ENCODE data around the gene GRM7.
"Not testable (repeated sequence)": the region's sequence is repeated elsewhere in the genome, so short reads cannot be mapped to it uniquely, and the experiment has no call there.

GRM7 gene
- total RNA-seq, result 0 to 0.26 (median 0) reads per million in 18 experiments

- DNase-seq, result no peak
Measured at GRCh38 chr3:6860954-6861624, at the start of gene GRM7. TSS of gene GRM7 (plus strand) at chr3:6861115.

DNA sequence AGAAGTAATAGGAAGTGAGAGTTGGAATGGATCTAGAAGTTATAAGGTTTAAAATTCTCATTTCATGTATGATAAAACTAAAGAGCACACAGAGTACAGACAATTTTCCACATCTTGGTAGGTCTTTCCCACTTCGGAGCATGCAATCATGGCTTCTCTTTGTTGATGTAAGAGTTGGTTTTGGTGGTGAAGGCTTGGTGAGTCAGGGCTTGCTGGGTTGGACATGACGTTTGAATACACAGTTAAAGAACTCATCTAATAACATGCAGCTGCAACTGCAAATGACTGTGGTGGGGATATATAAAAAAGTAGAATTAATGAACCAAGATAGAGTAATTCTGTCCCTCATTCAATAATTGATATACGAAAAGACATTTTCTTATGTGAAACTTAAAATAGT lies 39.5 kb upstream of the GRM7 start:
- no peak for DNase-seq

DNA sequence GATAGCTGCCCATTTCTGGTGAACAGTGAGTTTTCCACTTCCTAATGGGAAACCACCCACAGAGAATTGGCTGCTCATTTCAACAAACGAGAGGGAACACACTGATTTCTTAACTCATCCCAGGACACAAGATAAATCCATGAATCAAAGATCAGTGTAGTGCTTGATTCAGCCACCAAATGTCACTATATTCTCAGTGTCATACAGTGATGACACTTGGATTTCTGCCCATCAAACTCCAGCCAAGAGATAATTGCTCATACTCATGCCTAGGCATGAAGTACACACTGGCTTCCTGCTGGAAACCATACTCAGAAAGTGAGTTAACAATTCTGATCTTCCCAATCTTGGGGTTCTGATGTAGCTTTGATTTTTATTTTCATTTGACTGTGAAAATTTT lies 35.4 kb upstream of the GRM7 start:
- no peak for DNase-seq

DNA sequence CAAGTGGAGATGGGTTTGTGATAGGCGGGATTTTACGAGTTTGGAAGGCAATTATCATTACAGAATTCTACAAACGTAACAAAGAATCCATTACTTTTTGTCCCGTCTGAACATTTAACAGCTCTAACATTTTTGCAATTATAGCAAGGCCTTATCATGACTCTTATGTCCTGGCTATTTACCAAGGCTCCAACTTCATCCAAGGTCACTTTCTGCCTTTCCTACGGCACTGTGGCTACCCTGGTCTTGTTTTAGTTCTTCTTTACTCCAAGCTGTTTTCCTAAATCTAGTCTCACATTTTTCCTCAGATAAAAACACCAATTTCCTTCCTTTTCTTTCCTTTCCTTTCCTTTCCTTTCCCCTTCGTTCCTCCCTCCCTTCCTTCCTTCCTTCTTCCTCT lies 33.5 kb upstream of the GRM7 start:
- DNase-seq, result no peak

DNA sequence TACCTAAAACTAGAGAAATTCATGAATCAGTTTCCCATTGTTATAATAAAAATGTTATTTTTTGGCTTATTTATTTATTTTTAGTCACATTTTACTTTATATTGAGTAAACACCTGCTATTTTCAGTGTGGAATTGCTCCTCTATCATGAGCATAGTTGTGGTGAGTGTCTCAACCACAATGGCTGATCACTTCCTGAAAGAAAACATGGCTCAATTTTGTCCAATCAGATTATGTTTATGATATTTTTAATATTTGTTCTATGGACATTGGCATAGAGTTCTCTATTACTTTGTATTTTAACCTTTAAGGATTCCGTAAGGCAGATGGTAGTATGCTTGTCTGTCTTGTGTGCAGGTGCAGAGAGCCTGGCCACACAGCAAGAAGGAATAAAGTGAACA lies 16.2 kb upstream of the GRM7 start:
- DNase-seq, result no peak

DNA sequence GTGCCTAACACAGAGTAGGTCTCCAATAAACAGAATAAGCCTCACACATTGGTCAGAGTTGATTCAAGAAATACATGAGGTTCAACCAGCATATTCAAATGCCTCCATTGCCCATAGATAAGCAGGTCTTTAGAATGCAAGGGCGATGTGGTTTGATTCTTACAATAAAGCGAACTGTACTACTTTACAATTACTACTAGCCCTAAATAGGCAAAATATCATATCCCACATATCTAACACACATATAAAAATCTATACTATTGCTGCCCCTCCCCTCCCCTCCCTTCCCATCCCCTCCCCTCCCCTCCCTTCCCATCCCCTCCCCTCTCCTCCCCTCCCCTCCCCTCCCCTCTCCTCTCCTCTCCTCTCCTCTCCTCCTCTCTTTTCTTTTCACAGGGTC lies 6.7 kb upstream of the GRM7 start:
- no peak for DNase-seq

DNA sequence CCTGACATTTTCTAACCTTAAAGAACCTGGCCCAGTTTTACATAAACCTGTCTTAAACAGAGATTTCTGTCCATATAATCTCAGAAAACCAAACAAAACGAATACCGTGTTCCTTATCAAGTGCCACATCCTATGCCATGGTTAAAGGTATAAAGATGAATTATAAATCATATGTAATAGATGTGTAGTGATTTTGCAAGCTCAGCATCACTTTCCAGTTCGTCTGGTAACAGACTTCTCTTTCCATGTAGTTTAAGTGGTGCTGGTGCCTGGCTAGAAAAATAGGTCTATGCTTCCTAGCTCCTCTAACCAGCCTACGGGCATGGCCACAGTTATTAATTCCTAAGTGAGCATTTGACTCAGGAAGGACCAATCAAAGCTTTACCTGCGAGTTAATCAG lies 3.4 kb upstream of the GRM7 start:
- DNase-seq, result no peak

DNA sequence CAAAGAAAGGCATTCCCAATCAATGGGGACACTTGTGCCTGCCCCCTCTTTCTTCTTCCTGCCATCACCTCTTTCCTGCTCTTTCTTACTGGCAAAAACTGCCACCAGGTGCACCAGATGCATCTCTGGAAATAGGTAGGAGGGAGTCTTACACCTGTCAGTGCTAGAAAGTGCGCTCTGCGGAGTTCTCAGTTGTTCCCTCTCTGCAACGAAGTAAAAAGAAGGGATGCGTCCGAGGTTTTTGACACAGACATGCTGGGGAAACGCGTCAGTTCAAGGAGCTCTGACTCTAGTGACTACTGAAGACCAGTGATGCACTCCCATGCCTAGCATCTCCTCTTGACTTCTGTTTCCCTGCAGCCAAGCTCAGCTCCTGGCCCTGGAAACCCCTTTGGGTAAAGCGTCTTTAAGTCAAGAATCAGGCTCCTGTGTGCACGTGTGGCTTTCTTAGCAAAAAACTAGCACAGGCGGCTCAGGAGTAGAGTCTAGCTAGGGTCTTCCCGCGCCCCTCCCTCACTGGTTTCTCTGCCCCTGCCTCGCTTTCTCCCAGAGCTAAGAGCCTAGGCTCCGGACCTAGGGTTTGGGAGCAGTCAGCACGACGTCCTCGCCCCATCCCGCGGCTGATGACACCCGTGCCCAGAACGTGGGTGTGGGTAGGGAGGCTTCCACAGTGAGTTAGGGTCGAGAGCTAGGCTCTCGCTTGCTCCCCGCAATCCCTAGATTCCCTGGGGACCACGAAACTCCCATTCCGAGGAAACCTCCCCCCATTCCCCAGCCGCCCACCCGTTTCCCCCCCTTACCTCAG lies 564 bp upstream of the GRM7 start:
- DNase-seq, result no peak

DNA sequence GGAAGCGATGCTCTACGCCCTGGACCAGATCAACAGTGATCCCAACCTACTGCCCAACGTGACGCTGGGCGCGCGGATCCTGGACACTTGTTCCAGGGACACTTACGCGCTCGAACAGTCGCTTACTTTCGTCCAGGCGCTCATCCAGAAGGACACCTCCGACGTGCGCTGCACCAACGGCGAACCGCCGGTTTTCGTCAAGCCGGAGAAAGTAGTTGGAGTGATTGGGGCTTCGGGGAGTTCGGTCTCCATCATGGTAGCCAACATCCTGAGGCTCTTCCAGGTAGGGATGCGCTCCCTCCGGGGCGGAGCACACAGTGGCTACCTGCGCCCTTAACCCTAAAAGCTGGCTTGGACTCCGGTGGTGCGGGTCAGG lies 698 bp downstream of the GRM7 start:
- no peak for DNase-seq

GRCh38 chr3:6862041-6862879 lies 1.3 kb downstream of the GRM7 start:
- no peak for DNase-seq

DNA sequence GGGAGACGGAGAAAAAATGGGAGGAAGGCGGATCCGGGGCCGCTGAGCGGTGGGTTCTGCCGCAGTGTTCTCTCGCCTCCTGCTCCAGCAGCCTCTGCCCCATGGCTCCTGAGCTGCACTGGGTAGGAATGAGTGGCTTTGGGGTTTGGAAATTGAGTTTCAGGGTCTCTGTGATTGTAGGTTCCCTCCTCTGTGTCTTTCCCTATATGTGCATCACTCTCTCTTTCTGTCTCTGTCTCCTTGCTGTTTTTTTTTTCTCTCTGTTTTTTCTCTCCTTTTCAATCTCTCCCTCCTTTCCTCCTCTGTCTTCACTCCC lies 1.9 kb downstream of the GRM7 start:
- DNase-seq, result no peak

DNA sequence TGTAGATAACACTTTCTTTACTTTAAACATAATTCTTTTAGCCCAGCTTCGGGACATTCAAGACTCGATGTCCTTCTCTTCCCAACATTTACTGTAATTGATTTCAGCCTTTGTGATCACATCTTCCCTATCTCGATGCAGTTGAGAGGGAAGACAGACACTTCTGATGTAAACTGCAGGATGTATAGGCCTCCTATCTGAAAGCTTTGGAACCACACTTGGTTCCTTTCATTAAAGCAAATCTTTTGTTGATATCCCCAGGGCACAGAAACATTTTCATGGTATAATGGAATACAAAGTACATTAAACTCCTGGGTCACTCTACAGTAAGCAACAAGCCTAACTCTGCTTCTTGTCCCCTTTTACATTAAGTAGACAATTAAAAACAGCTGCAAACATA lies 6.4 kb downstream of the GRM7 start:
- DNase-seq, result no peak

DNA sequence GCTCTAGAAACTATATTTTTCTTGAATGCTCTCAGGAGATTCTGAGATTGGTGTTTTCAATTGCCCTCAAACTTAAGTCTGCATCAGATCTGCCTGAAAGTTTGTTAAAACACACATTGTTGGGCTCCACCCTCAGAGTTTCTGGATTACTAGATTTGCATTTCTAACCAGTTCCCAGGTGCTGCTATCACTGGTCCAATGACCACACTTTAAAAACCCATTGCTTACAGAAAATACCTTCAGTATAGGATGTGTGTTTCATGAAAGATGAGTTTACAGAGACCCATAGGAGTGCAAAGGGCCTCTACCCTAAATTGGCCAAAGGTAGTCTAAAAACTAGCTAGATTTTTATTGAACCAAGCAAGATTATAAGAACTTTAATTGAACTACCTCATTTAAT lies 17.8 kb downstream of the GRM7 start:
- DNase-seq, result no peak

DNA sequence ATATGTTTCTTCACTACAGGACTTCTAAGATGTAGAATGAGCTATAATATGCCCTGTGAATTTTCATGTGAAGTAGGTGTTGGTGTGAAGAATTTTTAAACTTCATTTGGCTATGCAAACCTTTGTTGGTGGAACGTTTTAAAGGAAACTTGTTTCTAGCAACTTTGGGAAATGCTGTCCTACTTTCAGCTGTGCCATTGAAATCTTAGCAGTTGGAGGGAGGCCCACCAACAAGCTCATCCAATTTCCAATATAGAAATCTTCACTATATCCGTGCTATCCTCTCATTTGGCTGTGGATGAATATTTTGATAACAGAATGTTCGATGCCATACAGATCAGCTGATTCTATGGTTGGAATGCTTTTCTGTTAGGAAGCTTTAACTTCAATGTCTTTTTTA lies 51.3 kb downstream of the GRM7 start:
- DNase-seq, result no peak

- DNase-seq, result no peak
Measured at GRCh38 chr3:6915898-6916297, 55.0 kb downstream of the GRM7 start.

- no peak for DNase-seq
Measured at GRCh38 chr3:6921066-6921465, 60.2 kb downstream of the GRM7 start.

DNA sequence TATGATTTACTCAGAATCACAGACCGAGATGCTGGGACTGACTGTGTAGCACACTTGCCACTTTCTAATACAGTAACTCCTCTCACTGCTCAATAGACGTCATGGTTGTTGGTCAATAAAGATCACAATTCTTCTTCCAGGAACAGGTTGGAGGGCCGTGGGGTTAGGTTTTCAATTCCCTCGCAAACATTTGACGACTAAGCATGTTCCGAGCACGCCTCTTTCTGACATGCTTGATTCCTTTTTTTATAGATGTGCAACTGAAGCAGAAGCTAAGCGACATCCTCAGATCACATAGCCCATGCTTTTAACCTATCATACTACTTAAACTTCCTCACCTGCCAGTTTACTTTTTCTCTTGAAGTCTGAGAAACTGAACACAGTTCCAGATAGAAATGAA lies 61.0 kb downstream of the GRM7 start:
- no peak for DNase-seq

DNA sequence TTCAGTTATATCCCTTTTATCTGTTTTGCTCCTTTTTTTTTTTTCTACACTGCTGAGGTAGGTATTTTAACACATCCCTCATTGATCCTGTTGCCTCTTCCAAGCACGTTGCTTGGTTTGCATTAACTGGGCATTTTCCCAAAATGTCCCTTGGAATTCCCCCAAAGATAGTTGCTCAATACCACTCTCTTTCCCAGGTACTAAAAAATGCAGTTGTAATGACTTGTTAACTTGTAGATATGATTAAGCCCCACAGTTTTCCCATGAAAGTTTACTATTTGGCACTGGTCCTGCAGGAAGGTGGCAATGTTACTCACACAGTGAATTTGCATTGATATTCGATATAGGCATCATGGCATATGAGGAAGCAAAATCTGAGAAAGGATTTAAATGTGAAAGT lies 67.1 kb downstream of the GRM7 start:
- no peak for DNase-seq

DNA sequence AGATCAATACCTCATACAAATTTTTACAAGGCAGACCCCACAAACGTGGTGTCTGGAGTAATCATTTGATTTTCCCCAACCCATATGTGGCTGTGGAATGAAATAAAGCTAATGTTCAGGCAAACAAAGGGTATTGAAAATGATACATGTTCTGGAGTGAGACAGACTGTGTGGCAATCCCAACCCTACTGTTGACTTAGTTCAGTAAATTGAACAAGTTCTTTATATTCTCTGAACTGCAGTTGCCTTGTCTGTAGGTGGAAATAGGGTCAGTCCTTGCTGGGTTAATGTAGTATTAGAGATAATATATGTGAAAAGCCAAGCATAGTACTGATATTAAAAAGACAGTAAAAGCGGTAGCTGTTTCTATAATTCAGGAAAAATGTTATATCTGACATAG lies 69.0 kb downstream of the GRM7 start:
- no peak for DNase-seq

DNA sequence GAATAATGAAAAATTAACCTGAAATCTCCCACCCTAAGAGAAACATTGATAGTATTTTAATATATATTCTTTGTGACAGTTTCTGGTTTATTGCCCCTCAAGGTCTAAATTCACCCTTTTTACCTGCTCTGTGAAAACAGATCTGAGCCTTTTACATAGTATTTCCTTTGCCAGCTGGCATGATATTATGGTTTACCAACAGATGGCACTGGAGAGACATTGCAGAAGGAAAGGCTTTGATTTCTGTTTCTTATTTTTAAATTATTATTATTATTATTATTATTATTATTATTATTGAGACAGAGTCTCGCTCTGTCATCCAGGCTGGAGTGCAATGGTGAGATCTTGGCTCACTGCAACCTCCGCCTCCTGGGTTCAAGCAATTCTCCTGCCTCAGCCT lies 74.5 kb downstream of the GRM7 start:
- not testable (repeated sequence) for DNase-seq

GRCh38 chr3:6935970-6936369 lies 75.1 kb downstream of the GRM7 start:
- DNase-seq, result no peak

- no peak for DNase-seq
Measured at GRCh38 chr3:6962801-6963200, 101.9 kb downstream of the GRM7 start.

DNA sequence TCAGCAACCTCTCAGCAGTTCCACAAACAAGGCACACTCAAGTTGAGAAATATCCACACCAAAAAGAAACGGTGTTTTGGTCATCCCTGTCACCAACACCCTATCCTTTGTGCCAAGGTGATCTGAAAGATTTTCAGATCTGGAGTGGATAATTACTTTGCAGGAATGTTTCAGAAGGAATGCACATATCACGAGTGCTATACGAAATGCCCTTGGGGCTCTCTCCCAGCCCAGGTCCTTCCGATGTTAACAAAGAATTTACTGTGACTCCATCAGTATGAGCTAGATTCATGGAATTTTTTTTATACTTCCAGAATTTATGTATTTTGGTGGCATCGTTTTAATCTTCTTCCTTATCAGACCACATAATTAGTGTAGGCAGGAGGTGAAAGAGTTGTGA lies 105.0 kb downstream of the GRM7 start:
- no peak for DNase-seq

GRCh38 chr3:6971933-6972332 lies 111.0 kb downstream of the GRM7 start:
- no peak for DNase-seq

Data from inflammatory macrophage (primary cell).